ENCODE data around the gene ARSK.

GRCh38 chr5:95549030-95549429, 5.9 kb upstream of the ARSK start:
- TF ChIP-seq POLR2A (IDR thresholded peaks at IDR 0.05) (no peak), POLR2AphosphoS5 (IDR thresholded peaks at IDR 0.05) (no peak), CTCF (IDR thresholded peaks at IDR 0.05) (no peak), EP300 (IDR thresholded peaks at IDR 0.05) (no peak)
